NCI-H2171 (cell line): ENCODE data around the gene CLSTN1.

ENCODE experiments used
- DNase-seq: peaks from one replicate; lab custom pipeline; 2025; lab: John Stamatoyannopoulos, UW

Gene CLSTN1

GRCh38 chr1:9823943-9824701 is at the start of gene CLSTN1:
TSS of gene CLSTN1 (minus strand) at chr1:9823965. CDS start at chr1:9823733, 232 bp downstream.
- DNase-seq = peak; percentile 91

DNA sequence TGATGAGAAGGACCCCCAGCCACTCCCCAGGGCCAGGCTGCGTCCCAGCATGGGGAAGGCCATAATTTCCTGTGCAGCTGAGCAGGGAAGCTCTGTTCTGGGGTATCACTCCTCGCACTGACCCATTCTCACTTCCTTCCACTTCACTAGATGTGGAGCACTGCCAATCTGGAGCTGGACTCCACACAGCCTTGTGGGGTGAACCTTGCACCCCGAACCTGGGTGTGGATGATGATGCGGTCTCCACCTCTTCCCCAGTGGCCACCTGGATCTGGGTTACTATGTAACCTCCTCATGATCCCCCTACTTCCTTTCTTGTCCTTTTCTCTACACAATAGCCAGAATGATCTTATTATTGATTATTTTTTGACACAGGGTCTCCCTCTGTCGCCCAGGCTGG is 49.6 kb upstream of the CLSTN1 start:
- no peak for DNase-seq

- DNase-seq = peak; percentile 79
Observed at GRCh38 chr1:9872430-9873165, 48.8 kb upstream of the CLSTN1 start.

- DNase-seq = no peak
Observed at GRCh38 chr1:9871707-9872425, 48.1 kb upstream of the CLSTN1 start.

DNA sequence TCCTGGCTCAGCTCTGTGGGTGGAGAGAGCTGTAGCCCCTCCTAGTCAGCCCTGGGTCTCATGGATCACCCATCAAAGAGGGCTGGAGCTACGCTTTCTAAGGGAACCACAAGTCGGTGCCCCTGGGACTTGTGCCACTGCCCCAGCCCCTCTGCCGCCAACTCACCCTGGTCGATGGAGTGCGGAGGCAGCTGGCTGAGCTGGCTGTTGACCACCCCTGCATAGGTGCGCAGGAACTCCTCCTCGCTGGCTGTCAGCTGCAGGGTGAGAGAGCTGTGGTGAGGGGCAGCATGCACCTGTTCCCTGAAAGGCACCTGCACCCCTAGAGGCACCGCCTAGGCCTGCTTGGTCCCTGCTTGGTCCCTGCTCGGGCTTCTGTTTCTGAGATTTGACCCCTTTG is 47.3 kb upstream of the CLSTN1 start:
- DNase-seq = no peak

DNA sequence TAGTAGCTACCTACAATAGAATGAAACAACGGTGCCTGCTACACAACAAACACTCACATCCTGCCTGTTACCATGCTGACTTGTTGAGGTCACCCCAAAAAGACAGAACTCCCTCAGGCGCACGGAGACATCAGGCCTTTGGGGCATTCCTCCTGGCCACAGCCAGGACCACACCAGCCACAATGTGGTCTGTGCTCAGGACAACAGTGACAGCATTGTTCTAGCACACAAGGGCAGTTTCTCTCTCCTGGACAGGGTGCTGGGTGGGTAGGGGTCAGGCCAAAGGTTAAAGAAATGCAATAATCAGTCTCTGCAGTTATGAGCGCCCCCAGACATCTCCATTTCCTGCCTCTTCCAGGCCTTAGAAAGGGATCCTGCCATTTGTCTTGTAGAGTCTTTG is 46.8 kb upstream of the CLSTN1 start:
- no peak for DNase-seq

- DNase-seq = no peak
Observed at GRCh38 chr1:9869831-9870251, 46.1 kb upstream of the CLSTN1 start.

GRCh38 chr1:9868244-9868590 is 44.5 kb upstream of the CLSTN1 start:
- no peak for DNase-seq

- peak; percentile 62 for DNase-seq
Observed at GRCh38 chr1:9867408-9868243, 43.9 kb upstream of the CLSTN1 start.

DNA sequence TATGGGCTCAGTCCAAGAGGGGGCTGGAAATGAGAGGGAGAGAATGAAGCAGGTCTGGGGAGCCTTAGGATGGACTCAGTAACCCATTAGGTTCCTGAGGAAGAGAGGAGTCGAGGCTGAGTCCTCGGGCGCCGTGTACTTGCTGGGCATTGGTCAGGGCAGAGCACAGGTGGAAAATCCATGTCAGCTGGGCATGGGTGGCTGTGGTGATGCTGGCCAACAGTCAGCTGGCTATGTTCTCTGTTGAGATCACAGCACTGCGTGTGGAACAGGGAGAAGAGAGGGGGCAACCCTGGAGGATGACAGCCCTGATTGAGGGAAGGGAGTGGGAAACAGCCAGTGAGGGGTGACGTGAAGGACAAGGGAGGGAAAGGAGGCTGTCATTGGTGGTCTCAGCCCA is 43.1 kb upstream of the CLSTN1 start:
- no peak for DNase-seq

DNA sequence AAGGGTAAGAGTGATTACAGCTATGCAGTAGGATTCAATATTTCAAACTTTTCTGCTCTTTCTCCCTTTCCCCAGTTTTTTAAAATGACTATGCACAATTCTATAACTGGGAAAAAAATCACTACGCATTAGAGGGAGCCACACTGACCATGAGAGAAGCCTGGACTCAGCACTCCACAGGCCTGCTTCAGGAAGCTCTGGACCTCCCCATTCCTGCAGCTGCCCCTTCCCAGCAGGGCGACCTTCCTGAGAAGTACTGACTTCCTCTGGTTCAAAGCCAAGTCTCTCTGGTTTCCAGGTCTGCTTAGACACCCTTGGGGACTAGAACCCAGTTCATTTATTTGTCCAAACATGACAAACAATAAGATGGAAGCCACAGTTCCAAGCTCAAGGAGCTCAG is 42.0 kb upstream of the CLSTN1 start:
- no peak for DNase-seq

DNA sequence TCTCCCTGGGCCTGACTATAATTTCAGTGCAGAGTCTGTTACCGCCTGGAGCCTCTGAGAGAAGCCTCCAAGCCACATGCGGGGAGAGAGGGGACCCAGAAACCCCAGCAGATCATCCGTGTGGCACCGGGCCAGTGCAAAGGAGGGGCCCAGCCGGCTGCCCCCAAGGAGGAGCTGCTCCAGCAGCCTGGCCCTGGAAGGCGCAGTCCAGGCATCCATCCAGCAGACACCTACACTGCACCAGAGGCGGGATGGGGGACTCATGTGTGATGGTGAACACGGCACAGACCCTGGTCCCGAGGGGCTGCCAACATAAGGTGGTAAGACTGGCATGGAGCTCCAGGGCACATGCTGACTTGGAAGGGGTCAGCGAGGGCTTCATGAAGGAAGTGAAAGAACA is 39.6 kb upstream of the CLSTN1 start:
- DNase-seq = no peak

- peak; percentile 62 for DNase-seq
Observed at GRCh38 chr1:9861360-9861759, 37.6 kb upstream of the CLSTN1 start.

DNA sequence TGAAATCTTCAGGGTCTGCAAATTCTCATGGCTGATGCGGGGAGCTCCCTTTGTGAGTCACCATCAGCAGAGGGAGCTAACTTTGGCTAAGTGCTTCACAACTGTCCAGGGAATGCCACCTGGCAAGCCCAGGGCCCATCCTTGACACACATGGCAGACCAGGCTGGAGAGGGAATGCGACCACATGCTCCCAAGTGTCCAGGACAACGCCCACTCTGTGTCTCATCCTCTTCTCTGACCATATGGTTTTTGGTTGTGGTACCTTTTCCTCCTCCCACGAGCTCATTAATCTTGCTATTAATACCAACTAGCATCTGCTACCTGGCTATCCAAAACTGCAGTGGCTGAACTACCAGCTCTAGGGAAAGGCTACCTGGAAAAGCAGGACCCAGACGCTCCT is 37.1 kb upstream of the CLSTN1 start:
- DNase-seq = peak; percentile 62

DNA sequence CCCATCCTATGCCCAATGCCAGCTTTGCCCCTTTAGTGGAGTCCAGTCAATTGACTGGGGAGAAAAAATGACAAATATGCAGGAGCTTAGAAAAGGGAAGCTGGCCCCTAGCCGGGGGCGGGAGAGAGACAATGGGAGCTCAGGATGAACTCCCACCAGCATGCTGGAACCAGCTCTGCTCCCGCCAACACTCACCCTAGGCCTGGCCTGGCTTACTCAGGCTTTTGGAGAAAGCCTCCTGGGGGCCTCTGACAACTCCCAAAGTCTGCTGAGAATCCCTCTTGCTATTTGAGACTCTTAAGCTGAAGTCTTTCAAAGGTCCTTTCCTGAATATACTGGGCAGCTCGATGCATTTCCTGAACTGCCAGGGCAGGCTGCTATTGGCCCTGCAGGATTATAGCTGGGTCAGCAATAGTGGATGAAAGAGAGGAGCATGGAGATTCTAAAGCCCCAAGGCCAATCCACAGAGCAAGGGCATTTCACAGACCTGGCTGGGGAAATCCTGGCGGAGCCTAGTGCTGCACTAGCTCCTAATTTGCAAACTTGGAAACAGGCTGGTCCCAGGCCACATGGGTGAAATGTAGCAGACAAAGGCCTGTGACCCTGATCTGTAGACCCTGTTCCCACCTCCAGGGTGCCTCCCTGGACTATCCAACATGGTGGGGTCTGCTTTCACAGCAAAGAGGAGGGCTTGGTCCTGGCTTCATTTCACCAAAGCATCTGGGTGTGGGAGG is 35.7 kb upstream of the CLSTN1 start:
- DNase-seq = no peak

GRCh38 chr1:9858293-9859035 is 34.7 kb upstream of the CLSTN1 start:
- DNase-seq = no peak

DNA sequence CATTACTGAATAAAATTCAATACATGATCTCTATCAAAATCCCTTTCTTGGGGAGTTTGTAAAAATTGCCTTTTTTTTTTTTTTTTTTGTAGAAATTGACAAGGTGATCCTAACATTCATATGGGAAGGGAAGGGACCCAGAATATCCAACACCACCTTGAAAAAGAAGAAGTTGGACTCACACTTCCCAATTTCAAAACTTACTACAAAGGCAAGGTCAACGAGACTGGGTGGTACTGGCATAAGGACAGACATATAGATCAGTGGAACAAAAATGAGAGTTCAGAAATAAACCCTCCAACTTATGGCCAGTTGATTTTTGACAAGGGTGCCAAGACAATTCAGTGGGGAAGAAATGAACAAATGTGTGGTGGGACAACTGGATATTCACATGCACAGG is 31.4 kb upstream of the CLSTN1 start:
- no peak for DNase-seq

DNA sequence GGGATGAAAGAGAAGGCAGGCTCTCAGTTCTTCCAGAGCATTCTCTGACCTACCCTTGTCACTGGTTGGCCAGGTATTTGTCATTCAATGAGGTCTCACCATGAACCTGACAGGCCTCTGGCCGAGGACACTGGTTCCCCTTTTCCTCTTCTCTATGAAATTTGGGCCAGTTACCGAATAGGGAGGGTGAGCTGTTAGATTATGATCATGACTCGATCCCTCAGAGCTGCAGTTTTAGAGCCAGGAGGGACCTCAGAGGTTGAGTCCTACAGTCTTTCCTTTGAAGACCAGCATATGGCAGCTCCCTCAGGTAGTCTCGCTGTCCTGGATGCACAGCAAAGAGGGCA is 29.5 kb upstream of the CLSTN1 start:
- no peak for DNase-seq

GRCh38 chr1:9852410-9853248 is 28.9 kb upstream of the CLSTN1 start:
- peak; percentile 91 for DNase-seq

DNA sequence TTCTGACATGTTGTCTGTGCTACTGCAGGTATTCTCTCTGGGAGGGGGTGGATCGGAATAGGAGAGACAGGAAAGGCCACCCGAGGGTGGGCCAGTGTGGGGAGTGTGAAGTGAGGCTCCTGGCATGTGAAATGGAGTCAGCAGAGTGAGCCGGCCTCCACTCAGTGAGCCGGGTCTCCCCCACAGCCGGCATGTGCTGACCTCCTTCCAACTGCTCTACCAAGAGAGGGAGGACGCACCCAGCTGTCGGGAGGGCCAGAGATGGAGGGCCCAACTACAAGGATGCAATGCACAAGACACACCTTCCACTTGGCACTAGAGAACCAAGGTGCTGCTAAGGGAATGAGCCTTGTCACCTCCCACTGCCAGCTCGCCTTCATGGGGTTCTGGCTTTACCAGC is 28.2 kb upstream of the CLSTN1 start:
- DNase-seq = no peak
